HepG2 (cell line): ENCODE measurements around the gene APBA1. TPM values are rescaled to one million over a fixed set of nuclear protein-coding genes. Genes with fewer than 3 reads are reported as not detected.

Experiments
- ATAC-seq: fragments of 200-7000 bp; cut with Tn5 transposase; 3 replicates; pipeline ENCODE4 v1.9.1; 2020; ENCODE audit warnings: mild to moderate bottlenecking, moderate library complexity
- BruUV-seq: library from RNA; stranded (reverse); fragments of 400-500 nt; replicated peaks from 2 replicates; lab custom pipeline; 2021; lab: Mats Ljungman, UMichigan
- CTCF ChIA-PET: fragments of 300-600 bp; formaldehyde crosslinking; extraction: SDS; loops from one replicate; lab custom pipeline; 2021; ENCODE audit warnings: low total read pairs, inconsistent platforms, low intra/inter-chr PET ratio; lab: Yijun Ruan, JAX
- POLR2A ChIA-PET: fragments of 350-600 bp; sonication (Branson Sonifier 250); formaldehyde crosslinking; loops from one replicate; lab custom pipeline; 2020; ENCODE audit warnings: antibody characterized with exemption, inconsistent platforms; lab: Yijun Ruan, JAX
- DNase-seq: peaks from one replicate; pipeline ENCODE4 v3.0.0-alpha.2; 2015; ENCODE audit warnings: low spot score
- FAIRE-seq: peaks from 3 replicates; lab custom pipeline; 2011; peaks lifted over from hg19 to GRCh38; lab: Jason Lieb, UNC
- H2AFZ ChIP-seq: one replicate; pipeline ENCODE4 v1.6.1; 2011; ENCODE audit warnings: low read length, inconsistent platforms
- H3K27ac ChIP-seq: fragments of 300-600 bp; 3 replicates; pipeline ENCODE4 v1.8.0; 2011; ENCODE audit warnings: mixed run types, mild to moderate bottlenecking, mixed read lengths, low read length, inconsistent platforms; ENCODE audit not compliant: insufficient read depth; ENCODE audit errors: extremely low read length
- H3K27me3 ChIP-seq, 2 experiments: fragments of 200-600 bp in 1 of 2; 2 replicates in 1 of 2; 3 replicates in 1 of 2; pipeline versions ENCODE4 v1.6.0 to v1.8.0; 2011; ENCODE audit warnings: low read length in 2 of 2, mild to moderate bottlenecking in 2 of 2, moderate library complexity in 2 of 2, inconsistent platforms in 1 of 2; ENCODE audit not compliant: insufficient read depth in 2 of 2, control insufficient read depth in 1 of 2
- H3K36me3 ChIP-seq, 2 experiments: fragments of 200-600 bp in 1 of 2; replicated peaks in 1 of 2; 2 replicates in 1 of 2; 3 replicates in 1 of 2; pipeline versions ENCODE4 v1.5.1 to v1.8.0; 2011; ENCODE audit warnings: low read length in 2 of 2, inconsistent platforms in 1 of 2; ENCODE audit not compliant: insufficient read depth in 2 of 2, control insufficient read depth in 1 of 2
- H3K4me1 ChIP-seq: 2 replicates; pipeline ENCODE4 v1.5.1; 2012; ENCODE audit warnings: low read length, inconsistent platforms; ENCODE audit not compliant: insufficient read depth
- H3K4me2 ChIP-seq: 2 replicates; pipeline ENCODE4 v1.6.0; 2011; ENCODE audit warnings: low read depth, low read length, inconsistent platforms
- H3K4me3 ChIP-seq, 3 experiments: fragments of 200-600 bp in 1 of 3; sonication (generic), shearing (Covaris generic) in 1 of 3; replicated peaks in 1 of 3; 2 replicates each; pipeline ENCODE4 v1.5.1; 2011 to 2016; ENCODE audit warnings: low read length in 3 of 3, inconsistent platforms in 2 of 3, low read depth in 2 of 3, mild to moderate bottlenecking in 2 of 3, control low read depth in 1 of 3, mixed read lengths in 1 of 3; ENCODE audit not compliant: insufficient read depth in 1 of 3
- H3K79me2 ChIP-seq: one replicate; pipeline ENCODE4 v1.6.1; 2011; ENCODE audit warnings: low read length, inconsistent platforms; ENCODE audit not compliant: insufficient read depth
- H3K9ac ChIP-seq: 2 replicates; pipeline ENCODE4 v1.6.0; 2011; ENCODE audit warnings: mild to moderate bottlenecking, low read depth, low read length, inconsistent platforms; ENCODE audit not compliant: insufficient read depth
- H3K9me3 ChIP-seq: 2 replicates; pipeline ENCODE4 v1.5.1; 2012; ENCODE audit warnings: mild to moderate bottlenecking, low read length
- H4K20me1 ChIP-seq: 2 replicates; pipeline ENCODE4 v1.6.0; 2011; ENCODE audit warnings: inconsistent platforms, mild to moderate bottlenecking, low read length, moderate library complexity; ENCODE audit not compliant: insufficient read depth
- BHLHE40 ChIP-seq: IDR thresholded peaks from 2 replicates; pipeline ENCODE4 v1.6.1; 2011; ENCODE audit warnings: low read length, improper control_type of control experiment
- BRCA1 ChIP-seq: sonication (generic); formaldehyde crosslinking; IDR thresholded peaks from 2 replicates; pipeline ENCODE4 v1.4.0; 2020; ENCODE audit warnings: missing genetic modification reagents
- DR1 ChIP-seq: sonication (generic); formaldehyde crosslinking; IDR thresholded peaks from 2 replicates; pipeline ENCODE4 v1.8.0; 2021; ENCODE audit warnings: mild to moderate bottlenecking, missing genetic modification reagents, inconsistent platforms
- GZF1 ChIP-seq: sonication (generic); formaldehyde crosslinking; IDR thresholded peaks from 2 replicates; pipeline ENCODE4 v1.5.1; 2020; ENCODE audit warnings: mild to moderate bottlenecking, missing genetic modification reagents
- IRX3 ChIP-seq: sonication (generic); formaldehyde crosslinking; IDR thresholded peaks from 2 replicates; pipeline ENCODE4 v1.8.1; 2023; ENCODE audit warnings: mild to moderate bottlenecking, low read depth, missing genetic modification reagents, borderline replicate concordance
- KDM2A ChIP-seq: sonication (generic); formaldehyde crosslinking; IDR thresholded peaks from 2 replicates; pipeline ENCODE4 v1.4.0; 2020; ENCODE audit warnings: low read depth, missing genetic modification reagents, borderline replicate concordance
- MEIS2 ChIP-seq: sonication (generic); formaldehyde crosslinking; IDR thresholded peaks from 2 replicates; pipeline ENCODE4 v1.9.0; 2021; ENCODE audit warnings: mild to moderate bottlenecking, missing genetic modification reagents
- MIER2 ChIP-seq: IDR thresholded peaks from 2 replicates; pipeline ENCODE4 v1.6.1; 2016; ENCODE audit warnings: missing biosample characterization, missing genetic modification reagents
- NBN ChIP-seq: fragments of 450-650 bp; conservative IDR thresholded peaks from 2 replicates; pipeline ENCODE4 v1.6.1; 2017
- RAD21 ChIP-seq: fragments of 450-650 bp; formaldehyde crosslinking; IDR thresholded peaks from 2 replicates; pipeline ENCODE4 v1.5.0; 2020; ENCODE audit warnings: mild to moderate bottlenecking
- SNAPC5 ChIP-seq: sonication (generic); formaldehyde crosslinking; IDR thresholded peaks from 2 replicates; pipeline ENCODE4 v1.8.1; 2023; ENCODE audit warnings: mild to moderate bottlenecking, missing genetic modification reagents, borderline replicate concordance
- TBL1XR1 ChIP-seq: fragments of 150-350 bp; IDR thresholded peaks from 2 replicates; pipeline ENCODE4 v1.6.1; 2014; ENCODE audit warnings: borderline replicate concordance, low read length; ENCODE audit not compliant: partially characterized antibody
- ZBTB37 ChIP-seq: sonication (generic); formaldehyde crosslinking; IDR thresholded peaks from 2 replicates; pipeline ENCODE4 v1.4.0; 2020; ENCODE audit warnings: mild to moderate bottlenecking, missing genetic modification reagents
- ZBTB7A ChIP-seq: sonication (generic); formaldehyde crosslinking; IDR thresholded peaks from 2 replicates; pipeline ENCODE4 v1.8.0; 2022; ENCODE audit warnings: mild to moderate bottlenecking, missing genetic modification reagents
- ZNF766 ChIP-seq: sonication (generic); formaldehyde crosslinking; IDR thresholded peaks from 2 replicates; pipeline ENCODE4 v1.5.0; 2020; ENCODE audit warnings: missing genetic modification reagents, borderline replicate concordance
- ZNF770 ChIP-seq: sonication (generic); formaldehyde crosslinking; IDR thresholded peaks from 2 replicates; pipeline ENCODE4 v1.5.0; 2020; ENCODE audit warnings: mild to moderate bottlenecking, missing genetic modification reagents
- ZNF788 ChIP-seq: sonication (generic); formaldehyde crosslinking; IDR thresholded peaks from 2 replicates; pipeline ENCODE4 v1.5.0; 2020; ENCODE audit warnings: mild to moderate bottlenecking, missing genetic modification reagents, borderline replicate concordance
- ZNF878 ChIP-seq: sonication (generic); formaldehyde crosslinking; IDR thresholded peaks from 2 replicates; pipeline ENCODE4 v1.8.1; 2023; ENCODE audit warnings: mild to moderate bottlenecking, missing genetic modification reagents, moderate library complexity
- WGBS: methylation state at CpG from one replicate; pipeline ENCODE4 v1.1.6; 2017; ENCODE audit warnings: low lambda C conversion rate; 5-methylcytosine and 5-hydroxymethylcytosine counted together
- in situ Hi-C: cut with HindIII; loops from 2 replicates; pipeline ENCODE4 v1.10.0; 2017; ENCODE audit warnings: low pct_unique_long_range_greater_than_20kb; ENCODE audit not compliant: extremely low pct_ligation_motif_present
- intact Hi-C: fragments of 100-400 bp; cut with micrococcal nuclease; formaldehyde crosslinking; loops from one replicate; pipeline ENCODE4 v1.10.0; 2022; ENCODE audit not compliant: unreplicated experiment
- polyA plus RNA-seq, 8 experiments: library from polyadenylated mRNA; depleted of rRNA in 3 of 8; stranded (reverse) in 7 of 8; unstranded in 1 of 8; fragments of >200 nt; fragmentation: Illumina TruSeq in 4 of 8; extraction: Trizol in 4 of 8; gene quantifications; 2 replicates each; pipeline versions ENCODE4 v1.2.1 to v1.2.3, GENCODE V29; 2011 to 2016; ENCODE audit warnings: low read depth in 4 of 8, missing spikeins in 1 of 8, mixed read lengths in 1 of 8; ENCODE audit not compliant: insufficient read depth in 1 of 8
- total RNA-seq, 5 experiments: library from RNA; depleted of rRNA; stranded (reverse); fragments of >200 nt; fragmentation: Illumina TruSeq; extraction: Trizol; gene quantifications; 2 replicates each; pipeline ENCODE4 v1.2.3, GENCODE V29; 2016; ENCODE audit warnings: low read depth in 1 of 5

The APBA1 gene
- total and polyA plus RNA-seq, 2 of the 13 experiments (the other 11 are each of a cell fraction or from before 2014, with no cell fraction given) = 0.15 TPM; not detected in 1

- DNase-seq (no peak), FAIRE-seq (no peak)
- no peak overlapping the region for H2AFZ ChIP-seq
- CTCF ChIA-PET = no interaction called here
- TF ChIP-seq ZNF770 (CRISPR knock-in tag) (no peak), IRX3 (CRISPR knock-in tag) (no peak), DR1 (CRISPR knock-in tag) (no peak), MEIS2 (CRISPR knock-in tag) (no peak), SNAPC5 (CRISPR knock-in tag) (no peak), MIER2 (CRISPR knock-in tag) (no peak), ZNF878 (CRISPR knock-in tag) (no peak), GZF1 (CRISPR knock-in tag) (no peak), KDM2A (CRISPR knock-in tag) (no peak), BRCA1 (CRISPR knock-in tag) (no peak), RAD21 (CRISPR knock-in tag) (no peak), ZNF788 (CRISPR knock-in tag) (no peak), ZBTB37 (no peak), BHLHE40 (no peak), TBL1XR1 (no peak), ZBTB7A (no peak), NBN (no peak), ZNF766 (CRISPR knock-in tag) (no peak)
- TF ChIP-seq, all 625 proteins: peak for 0
- no peaks in the 10 kb centered on the region for H4K20me1 ChIP-seq
- H3K4me2 ChIP-seq = no peak overlapping the region
- no TSS peak for BruUV-seq
- intact Hi-C loops (no loop called here), in situ Hi-C loops (no loop called here)
- ATAC-seq = no peak
- H3K4me1 ChIP-seq = peaks cover 2% of the 10 kb centered on the region; the same call in 1 of the 2 replicates
- WGBS = 30% methylated on average over 4 of the region's 4 CpGs
- no peak overlapping the region for H3K4me3 ChIP-seq
- H3K36me3 ChIP-seq = no peaks in the 10 kb centered on the region
- no peak overlapping the region for H3K27ac ChIP-seq
- H3K27me3 ChIP-seq = no peaks in the 10 kb centered on the region
- H3K79me2 ChIP-seq = no peaks in the 10 kb centered on the region
- H3K9ac ChIP-seq = no peak overlapping the region
- no peaks in the 10 kb centered on the region for H3K9me3 ChIP-seq
- POLR2A ChIA-PET = no interaction called here
Observed at GRCh38 chr9:69574057-69574456, 98.1 kb downstream of the APBA1 start.
